Suppressor macrophage treated with lipopolysaccharide for 4 hours (primary cell): ENCODE data around the gene SPTBN5.

ENCODE experiments used
- DNase-seq: peaks from one replicate; pipeline ENCODE4 v3.0.0-alpha.2; 2020

SPTBN5 gene

GRCh38 chr15:41821831-41822230, 72.0 kb downstream of the SPTBN5 start:
- no peak for DNase-seq

GRCh38 chr15:41820791-41821423, 72.9 kb downstream of the SPTBN5 start:
- no peak for DNase-seq

- no peak for DNase-seq
Observed at GRCh38 chr15:41819455-41820050, 74.3 kb downstream of the SPTBN5 start.

- DNase-seq, result no peak
Observed at GRCh38 chr15:41817781-41818180, 76.1 kb downstream of the SPTBN5 start.

GRCh38 chr15:41817327-41817726, 76.5 kb downstream of the SPTBN5 start:
- DNase-seq, result no peak

- no peak for DNase-seq
Observed at GRCh38 chr15:41816788-41817187, 77.1 kb downstream of the SPTBN5 start.

GRCh38 chr15:41814534-41814933, 79.3 kb downstream of the SPTBN5 start:
- DNase-seq, result no peak

GRCh38 chr15:41813426-41813825, 80.4 kb downstream of the SPTBN5 start:
- DNase-seq, result no peak

GRCh38 chr15:41812820-41813375, 81.0 kb downstream of the SPTBN5 start:
- no peak for DNase-seq

- peak; percentile 90 for DNase-seq
Observed at GRCh38 chr15:41811432-41812195, 82.2 kb downstream of the SPTBN5 start.

GRCh38 chr15:41810651-41811431, 83.0 kb downstream of the SPTBN5 start:
- DNase-seq, result no peak

GRCh38 chr15:41809526-41810220, 84.2 kb downstream of the SPTBN5 start:
- no peak for DNase-seq

- DNase-seq, result peak; percentile 40
Observed at GRCh38 chr15:41809121-41809520, 84.7 kb downstream of the SPTBN5 start.

GRCh38 chr15:41806291-41807181, 87.3 kb downstream of the SPTBN5 start:
- DNase-seq, result no peak

GRCh38 chr15:41805711-41806110, 88.1 kb downstream of the SPTBN5 start:
- no peak for DNase-seq

- DNase-seq, result no peak
Observed at GRCh38 chr15:41804916-41805666, 88.8 kb downstream of the SPTBN5 start.

GRCh38 chr15:41804361-41804760, 89.5 kb downstream of the SPTBN5 start:
- DNase-seq, result no peak

GRCh38 chr15:41801850-41802455, 91.9 kb downstream of the SPTBN5 start:
- no peak for DNase-seq

- DNase-seq, result no peak
Observed at GRCh38 chr15:41801185-41801584, 92.7 kb downstream of the SPTBN5 start.

GRCh38 chr15:41799488-41799805, 94.4 kb downstream of the SPTBN5 start:
- DNase-seq, result no peak
